GM12865 (cell line): Measurements from ENCODE around the gene RNF114.
"Not testable (repeated sequence)": the region's sequence is repeated elsewhere in the genome, so short reads cannot be mapped to it uniquely, and the experiment has no call there.

ENCODE experiments used
- DNase-seq: peaks from one replicate; pipeline ENCODE4 v3.0.0; 2010; ENCODE audit warnings: low read depth
- H3K4me3 ChIP-seq: 2 replicates; pipeline ENCODE4 v1.5.1; 2011; ENCODE audit warnings: mild to moderate bottlenecking, low read depth, low read length, control low read depth
- CTCF ChIP-seq: IDR thresholded peaks from 2 replicates; pipeline ENCODE4 v1.5.1; 2011; ENCODE audit warnings: low read length, control low read depth, low read depth, inconsistent platforms; ENCODE audit not compliant: insufficient read depth; ENCODE audit errors: missing control alignments

RNF114 gene

GRCh38 chr20:49894073-49894470 lies 42.1 kb upstream of the RNF114 start:
- peak overlapping the region; percentile 15; the same call in 1 of the 2 replicates for H3K4me3 ChIP-seq
- TF ChIP-seq CTCF, result no peak
- DNase-seq, result peak; percentile 72

- DNase-seq, H3K4me3 ChIP-seq: not testable (repeated sequence)
Measured at GRCh38 chr20:49895474-49896093, 40.6 kb upstream of the RNF114 start.

GRCh38 chr20:49896204-49896603 lies 40.0 kb upstream of the RNF114 start:
- H3K4me3 ChIP-seq, result no peak overlapping the region
- TF ChIP-seq CTCF, result no peak
- no peak for DNase-seq

GRCh38 chr20:49899541-49900383 lies 36.4 kb upstream of the RNF114 start:
- no peak for DNase-seq
- no peak for TF ChIP-seq CTCF
- H3K4me3 ChIP-seq, result no peak overlapping the region

GRCh38 chr20:49901588-49901987 lies 34.6 kb upstream of the RNF114 start:
- no peak for DNase-seq
- H3K4me3 ChIP-seq, result no peak overlapping the region
- TF ChIP-seq CTCF, result no peak

GRCh38 chr20:49904440-49905214 lies 31.6 kb upstream of the RNF114 start:
- no peak for TF ChIP-seq CTCF
- no peak for DNase-seq
- no peak overlapping the region for H3K4me3 ChIP-seq
